ENCODE measurements around the gene PARD3.

DNA sequence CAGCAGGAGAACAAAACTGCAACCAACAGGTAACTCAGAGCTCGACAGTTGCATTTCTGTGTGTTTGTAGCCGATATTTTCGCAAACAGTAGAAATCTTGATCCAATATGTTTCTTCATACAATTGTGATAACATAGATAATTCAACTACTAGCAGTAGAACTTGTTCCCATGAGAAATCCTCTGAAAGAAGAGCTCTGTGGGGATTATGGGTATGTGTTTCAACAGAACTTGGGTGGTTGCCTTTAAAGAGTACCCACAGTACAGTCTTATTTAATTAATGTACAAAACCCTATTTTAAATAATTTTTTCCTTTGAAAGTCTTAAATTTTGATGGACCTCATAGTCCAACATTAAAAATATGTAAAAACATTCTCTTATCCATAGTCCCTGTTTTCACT, 266.1 kb downstream of the PARD3 start:
- TF ChIP-seq, protein P1, sequence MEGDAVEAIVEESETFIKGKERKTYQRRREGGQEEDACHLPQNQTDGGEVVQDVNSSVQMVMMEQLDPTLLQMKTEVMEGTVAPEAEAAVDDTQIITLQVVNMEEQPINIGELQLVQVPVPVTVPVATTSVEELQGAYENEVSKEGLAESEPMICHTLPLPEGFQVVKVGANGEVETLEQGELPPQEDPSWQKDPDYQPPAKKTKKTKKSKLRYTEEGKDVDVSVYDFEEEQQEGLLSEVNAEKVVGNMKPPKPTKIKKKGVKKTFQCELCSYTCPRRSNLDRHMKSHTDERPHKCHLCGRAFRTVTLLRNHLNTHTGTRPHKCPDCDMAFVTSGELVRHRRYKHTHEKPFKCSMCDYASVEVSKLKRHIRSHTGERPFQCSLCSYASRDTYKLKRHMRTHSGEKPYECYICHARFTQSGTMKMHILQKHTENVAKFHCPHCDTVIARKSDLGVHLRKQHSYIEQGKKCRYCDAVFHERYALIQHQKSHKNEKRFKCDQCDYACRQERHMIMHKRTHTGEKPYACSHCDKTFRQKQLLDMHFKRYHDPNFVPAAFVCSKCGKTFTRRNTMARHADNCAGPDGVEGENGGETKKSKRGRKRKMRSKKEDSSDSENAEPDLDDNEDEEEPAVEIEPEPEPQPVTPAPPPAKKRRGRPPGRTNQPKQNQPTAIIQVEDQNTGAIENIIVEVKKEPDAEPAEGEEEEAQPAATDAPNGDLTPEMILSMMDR (conservative IDR thresholded peaks at IDR 0.05; ENCODE audit: low read length), result no peak
- no peak for TF ChIP-seq EZH2phosphoT487 (IDR thresholded peaks at IDR 0.05; ENCODE audit: borderline replicate concordance)

Measured in Loucy (cell line).